SK-N-SH (cell line): ENCODE data around the gene KRT36. TPM values are rescaled to one million over a fixed set of nuclear protein-coding genes. Genes with fewer than 3 reads are reported as not detected.

ENCODE experiments used
- CTCF ChIA-PET: fragments of 300-600, 350-600 bp; formaldehyde crosslinking; extraction: SDS; loops from one replicate; lab custom pipeline; 2021; lab: Yijun Ruan, JAX
- POLR2A ChIA-PET: fragments of 350-600 bp; sonication (Branson Sonifier 250); formaldehyde crosslinking; extraction: SDS; loops from one replicate; lab custom pipeline; 2020; ENCODE audit warnings: antibody characterized with exemption, inconsistent platforms; lab: Yijun Ruan, JAX
- DNase-seq: peaks from one replicate; pipeline ENCODE4 v3.0.0; 2012
- H2AFZ ChIP-seq: fragments of 200-600 bp; sonication (generic); 2 replicates; pipeline ENCODE4 v1.8.1; 2016; ENCODE audit warnings: antibody characterized with exemption, mild to moderate bottlenecking, low read depth
- H3F3A ChIP-seq: fragments of 200-600 bp; sonication (generic); replicated peaks from 2 replicates; pipeline ENCODE3; 2016; ENCODE audit warnings: antibody characterized with exemption, mild to moderate bottlenecking; ENCODE audit not compliant: insufficient read depth
- H3K27ac ChIP-seq, 2 experiments: fragments of 200-500 bp in 1 of 2; fragments of 200-600 bp in 1 of 2; sonication (Bioruptor generic) in 1 of 2; sonication (generic), shearing (Covaris generic) in 1 of 2; 2 replicates each; pipeline versions ENCODE4 v1.5.1 to v1.6.1; 2014 to 2016; ENCODE audit warnings: low read depth in 2 of 2, inconsistent platforms in 1 of 2, low read length in 1 of 2, mild to moderate bottlenecking in 1 of 2, mixed read lengths in 1 of 2
- H3K27me3 ChIP-seq: fragments of 200-600 bp; sonication (generic), shearing (Covaris generic); 2 replicates; pipeline ENCODE4 v1.6.1; 2016; ENCODE audit warnings: mixed run types; ENCODE audit not compliant: insufficient read depth
- H3K36me3 ChIP-seq, 2 experiments: fragments of 200-500 bp in 1 of 2; fragments of 200-600 bp in 1 of 2; sonication (Bioruptor generic) in 1 of 2; sonication (generic) in 1 of 2; replicated peaks in 1 of 2; 2 replicates each; pipeline versions ENCODE3 to v1.5.1; 2014 to 2016; ENCODE audit warnings: low read length in 1 of 2, mild to moderate bottlenecking in 1 of 2; ENCODE audit not compliant: insufficient read depth in 2 of 2, control insufficient read depth in 1 of 2
- H3K4me1 ChIP-seq, 2 experiments: fragments of 200-500 bp in 1 of 2; fragments of 200-600 bp in 1 of 2; sonication (Bioruptor generic) in 1 of 2; sonication (generic), shearing (Covaris generic) in 1 of 2; 2 replicates each; pipeline versions ENCODE4 v1.5.1 to v1.6.1; 2014 to 2016; ENCODE audit warnings: low read depth in 1 of 2, low read length in 1 of 2, mixed run types in 1 of 2; ENCODE audit not compliant: insufficient read depth in 2 of 2, control insufficient read depth in 1 of 2
- H3K4me2 ChIP-seq: fragments of 200-600 bp; sonication (generic), shearing (Covaris generic); 2 replicates; pipeline ENCODE4 v1.6.1; 2017; ENCODE audit warnings: mixed run types
- H3K4me3 ChIP-seq, 2 experiments: fragments of 200-500 bp in 1 of 2; fragments of 200-600 bp in 1 of 2; sonication (Bioruptor generic) in 1 of 2; sonication (generic), shearing (Covaris generic) in 1 of 2; 2 replicates each; pipeline versions ENCODE4 v1.5.1 to v1.8.1; 2014 to 2016; ENCODE audit warnings: low read depth in 2 of 2, inconsistent platforms in 1 of 2, low read length in 1 of 2, mild to moderate bottlenecking in 1 of 2, mixed read lengths in 1 of 2, moderate library complexity in 1 of 2
- H3K79me2 ChIP-seq: fragments of 200-600 bp; sonication (generic); 2 replicates; pipeline ENCODE4 v1.8.1; 2017; ENCODE audit warnings: mild to moderate bottlenecking; ENCODE audit not compliant: insufficient read depth
- H3K9ac ChIP-seq: fragments of 200-600 bp; sonication (generic); 2 replicates; pipeline ENCODE4 v1.6.1; 2017; ENCODE audit warnings: mixed run types
- H3K9me2 ChIP-seq: fragments of 200-600 bp; sonication (generic); 2 replicates; pipeline ENCODE4 v1.6.1; 2017; ENCODE audit warnings: mixed run types
- H3K9me3 ChIP-seq: fragments of 200-600 bp; sonication (generic); 2 replicates; pipeline ENCODE4 v1.6.1; 2017; ENCODE audit warnings: mixed run types, mild to moderate bottlenecking, moderate library complexity
- H4K20me1 ChIP-seq: fragments of 200-600 bp; sonication (generic); 2 replicates; pipeline ENCODE4 v1.6.1; 2017; ENCODE audit warnings: mild to moderate bottlenecking, mixed run types; ENCODE audit not compliant: insufficient read depth
- CHD2 ChIP-seq: fragments of 150-350 bp; IDR thresholded peaks from 2 replicates; pipeline ENCODE4 v1.6.1; 2018; ENCODE audit warnings: low read length; ENCODE audit not compliant: partially characterized antibody
- ELF1 ChIP-seq: IDR thresholded peaks from 2 replicates; pipeline ENCODE4 v1.4.0; 2012
- EP300 ChIP-seq, 2 experiments: IDR thresholded peaks; 2 replicates each; pipeline versions ENCODE4 v1.4.0 to v1.6.1; 2012; ENCODE audit warnings: borderline replicate concordance in 1 of 2, low read depth in 1 of 2, low read length in 1 of 2
- EZH2phosphoT487 ChIP-seq: fragments of 200-600 bp; sonication (generic); IDR thresholded peaks from 2 replicates; pipeline ENCODE4 v1.6.1; 2017; ENCODE audit warnings: low read depth, mixed run types, mild to moderate bottlenecking, antibody characterized with exemption, moderate library complexity, borderline replicate concordance
- FOXJ3 ChIP-seq: sonication (generic); formaldehyde crosslinking; IDR thresholded peaks from 2 replicates; pipeline ENCODE4 v1.5.1; 2020; ENCODE audit warnings: mild to moderate bottlenecking, missing genetic modification reagents
- GATA2 ChIP-seq: sonication (generic); formaldehyde crosslinking; IDR thresholded peaks from 2 replicates; pipeline ENCODE4 v1.5.0; 2020; ENCODE audit warnings: mild to moderate bottlenecking, missing genetic modification reagents
- NFIC ChIP-seq: IDR thresholded peaks from 2 replicates; pipeline ENCODE4 v1.4.0; 2012; ENCODE audit warnings: borderline replicate concordance
- RCOR1 ChIP-seq: fragments of 150-350 bp; IDR thresholded peaks from 2 replicates; pipeline ENCODE4 v1.6.1; 2017; ENCODE audit warnings: antibody characterized with exemption, low read length
- SIN3A ChIP-seq: IDR thresholded peaks from 2 replicates; pipeline ENCODE4 v1.6.1; 2012; ENCODE audit warnings: low read depth, mild to moderate bottlenecking, low read length, moderate library complexity, borderline replicate concordance
- TAF1 ChIP-seq: IDR thresholded peaks from 2 replicates; pipeline ENCODE4 v1.6.1; 2012; ENCODE audit warnings: low read depth, mild to moderate bottlenecking, low read length, moderate library complexity, borderline replicate concordance
- TEAD4 ChIP-seq: IDR thresholded peaks from 2 replicates; pipeline ENCODE4 v1.4.0; 2012; ENCODE audit warnings: mild to moderate bottlenecking, borderline replicate concordance; ENCODE audit not compliant: insufficient read depth
- YY1 ChIP-seq: IDR thresholded peaks from 2 replicates; pipeline ENCODE4 v1.4.0; 2012; ENCODE audit warnings: low read depth, mild to moderate bottlenecking
- WGBS: methylation state at CpG from one replicate; pipeline ENCODE4 v1.1.6; 2017; ENCODE audit warnings: low lambda C conversion rate; 5-methylcytosine and 5-hydroxymethylcytosine counted together
- polyA plus RNA-seq, 3 experiments: library from polyadenylated mRNA; depleted of rRNA; stranded (reverse); fragments of >200 nt; gene quantifications; 2 replicates each; pipeline ENCODE4 v1.2.3, GENCODE V29; 2012
- TF ChIP-seq, protein P1 (sequence below): IDR thresholded peaks from 2 replicates; pipeline ENCODE4 v1.4.0; 2012; ENCODE audit warnings: low read depth
- TF ChIP-seq, protein P2 (sequence below): fragments of 200-600 bp; sonication (generic); IDR thresholded peaks from 2 replicates; pipeline ENCODE4 v1.6.1; 2017; ENCODE audit warnings: antibody characterized with exemption, mild to moderate bottlenecking, moderate library complexity
- TF ChIP-seq, protein P3 (sequence below): fragments of 150-350 bp; IDR thresholded peaks from 2 replicates; pipeline ENCODE4 v1.6.1; 2016; ENCODE audit warnings: mild to moderate bottlenecking, low read depth, low read length

KRT36 gene
- not detected in 2 replicates for polyA plus RNA-seq (2012; rRNA removed)
- not detected in 2 replicates for polyA plus RNA-seq (2012; cell fraction: cytosol; rRNA removed)
- polyA plus RNA-seq (2012; cell fraction: nucleus; rRNA removed) = not detected in 2 replicates

DNA sequence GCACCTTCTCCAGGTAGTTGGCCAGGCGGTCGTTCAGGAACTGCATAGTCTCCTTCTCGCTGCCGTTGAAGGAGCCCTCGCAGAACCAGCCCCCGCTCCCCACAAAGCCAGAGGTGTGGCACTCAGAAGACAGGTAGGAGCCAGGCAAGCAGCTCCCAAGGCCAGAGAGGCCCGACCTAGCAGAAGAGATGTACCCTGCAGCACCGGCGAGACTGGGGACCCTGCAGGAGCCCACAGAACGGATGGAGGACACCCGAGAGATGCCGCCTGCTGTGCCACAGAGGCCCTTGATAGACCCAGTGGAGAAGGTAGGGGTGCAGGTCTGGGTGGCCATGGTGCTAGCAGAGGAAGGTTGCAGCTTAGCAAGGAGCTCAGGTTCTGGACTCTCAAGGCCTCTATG lies at the start of gene KRT36:
Gene KRT36, minus strand, starts transcription at position 380 of the 400 bp plus-strand sequence. Its CDS starts 46 bp downstream, at position 334.
- H3K79me2 ChIP-seq = no peaks in the 10 kb centered on the region
- no peaks in the 10 kb centered on the region for H3F3A ChIP-seq
- DNase-seq = no peak
- H4K20me1 ChIP-seq = no peaks in the 10 kb centered on the region
- no peaks in the 10 kb centered on the region for H3K9me2 ChIP-seq
- H3K36me3 ChIP-seq = no peaks in the 10 kb centered on the region
- no peak within 1 kb of the TSS for H3K27ac ChIP-seq
- no peak within 1 kb of the TSS for H2AFZ ChIP-seq
- CTCF ChIA-PET = interaction anchor here (3.1 kb wide), 1 partner anchor 59 kb away, joined by 19 read pairs; no protein-coding TSS in a partner anchor
- H3K4me3 ChIP-seq = no peak within 1 kb of the TSS
- no peaks in the 10 kb centered on the region for H3K27me3 ChIP-seq
- H3K4me2 ChIP-seq = no peak within 1 kb of the TSS
- WGBS = 87% methylated on average over 6 of the region's 12 CpGs
- H3K4me1 ChIP-seq = peaks cover 4 to 9% of the 10 kb centered on the region in 2 experiments; a peak in 2 of 4 replicates
- H3K9me3 ChIP-seq = no peaks in the 10 kb centered on the region
- TF ChIP-seq, protein P1, sequence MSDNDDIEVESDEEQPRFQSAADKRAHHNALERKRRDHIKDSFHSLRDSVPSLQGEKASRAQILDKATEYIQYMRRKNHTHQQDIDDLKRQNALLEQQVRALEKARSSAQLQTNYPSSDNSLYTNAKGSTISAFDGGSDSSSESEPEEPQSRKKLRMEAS = no peak
- TF ChIP-seq TEAD4 (no peak), GATA2 (no peak), NFIC (no peak), FOXJ3 (CRISPR knock-in tag) (no peak), YY1 (no peak), TAF1 (no peak), RCOR1 (no peak), ELF1 (no peak), EP300 (IDR thresholded peaks at IDR 0.05; ENCODE audit: borderline replicate concordance in 1 of 2, low read depth in 1 of 2, low read length in 1 of 2) (no peak), EZH2phosphoT487 (no peak), CHD2 (no peak), SIN3A (no peak)
- TF ChIP-seq, protein P2, sequence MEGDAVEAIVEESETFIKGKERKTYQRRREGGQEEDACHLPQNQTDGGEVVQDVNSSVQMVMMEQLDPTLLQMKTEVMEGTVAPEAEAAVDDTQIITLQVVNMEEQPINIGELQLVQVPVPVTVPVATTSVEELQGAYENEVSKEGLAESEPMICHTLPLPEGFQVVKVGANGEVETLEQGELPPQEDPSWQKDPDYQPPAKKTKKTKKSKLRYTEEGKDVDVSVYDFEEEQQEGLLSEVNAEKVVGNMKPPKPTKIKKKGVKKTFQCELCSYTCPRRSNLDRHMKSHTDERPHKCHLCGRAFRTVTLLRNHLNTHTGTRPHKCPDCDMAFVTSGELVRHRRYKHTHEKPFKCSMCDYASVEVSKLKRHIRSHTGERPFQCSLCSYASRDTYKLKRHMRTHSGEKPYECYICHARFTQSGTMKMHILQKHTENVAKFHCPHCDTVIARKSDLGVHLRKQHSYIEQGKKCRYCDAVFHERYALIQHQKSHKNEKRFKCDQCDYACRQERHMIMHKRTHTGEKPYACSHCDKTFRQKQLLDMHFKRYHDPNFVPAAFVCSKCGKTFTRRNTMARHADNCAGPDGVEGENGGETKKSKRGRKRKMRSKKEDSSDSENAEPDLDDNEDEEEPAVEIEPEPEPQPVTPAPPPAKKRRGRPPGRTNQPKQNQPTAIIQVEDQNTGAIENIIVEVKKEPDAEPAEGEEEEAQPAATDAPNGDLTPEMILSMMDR = no peak
- POLR2A ChIA-PET = no interaction called here
- H3K9ac ChIP-seq = no peak within 1 kb of the TSS

DNA sequence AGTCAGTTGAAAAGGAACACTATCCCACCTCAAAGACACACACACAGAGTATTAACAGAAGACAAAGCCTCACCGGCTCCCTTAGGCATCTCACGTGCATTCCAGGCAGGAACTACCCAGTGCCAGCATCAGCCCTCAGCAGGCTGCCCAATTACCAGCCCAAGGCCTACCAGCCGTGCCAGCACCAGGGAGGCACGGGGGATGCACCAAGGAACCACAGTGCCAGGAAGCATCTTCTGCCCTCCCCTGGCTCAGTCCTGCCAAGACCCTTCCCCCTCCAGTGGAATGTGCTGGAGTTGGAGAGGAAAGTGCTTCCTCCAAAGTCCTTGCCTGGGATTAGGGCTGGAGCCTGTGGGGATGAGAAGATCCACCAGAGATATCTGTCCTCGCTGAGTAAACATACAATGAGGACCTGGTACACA lies 49.4 kb upstream of the KRT36 start:
- TF ChIP-seq TEAD4 = 0 out of 2 replicates have a peak, but pooled peaks have one; percentile 10
- TF ChIP-seq, protein P3, sequence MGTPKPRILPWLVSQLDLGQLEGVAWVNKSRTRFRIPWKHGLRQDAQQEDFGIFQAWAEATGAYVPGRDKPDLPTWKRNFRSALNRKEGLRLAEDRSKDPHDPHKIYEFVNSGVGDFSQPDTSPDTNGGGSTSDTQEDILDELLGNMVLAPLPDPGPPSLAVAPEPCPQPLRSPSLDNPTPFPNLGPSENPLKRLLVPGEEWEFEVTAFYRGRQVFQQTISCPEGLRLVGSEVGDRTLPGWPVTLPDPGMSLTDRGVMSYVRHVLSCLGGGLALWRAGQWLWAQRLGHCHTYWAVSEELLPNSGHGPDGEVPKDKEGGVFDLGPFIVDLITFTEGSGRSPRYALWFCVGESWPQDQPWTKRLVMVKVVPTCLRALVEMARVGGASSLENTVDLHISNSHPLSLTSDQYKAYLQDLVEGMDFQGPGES = no peak
- TF ChIP-seq, all 33 proteins: peak for 1
- Histone ChIP-seq H3K4me3 (no peak overlapping the region), H3F3A (peaks cover 29% of the 10 kb centered on the region), H3K9ac (peak overlapping the region; percentile 54), H4K20me1 (no peaks in the 10 kb centered on the region), H3K9me3 (no peaks in the 10 kb centered on the region), H3K79me2 (no peaks in the 10 kb centered on the region), H3K36me3 (no peaks in the 10 kb centered on the region), H3K27me3 (no peaks in the 10 kb centered on the region), H2AFZ (peak overlapping the region; percentile 73), H3K9me2 (no peaks in the 10 kb centered on the region), H3K4me1 (peaks cover 17 to 37% of the 10 kb centered on the region in 2 experiments; a peak in 3 of 4 replicates), H3K4me2 (peak overlapping the region; percentile 59), H3K27ac (peak overlapping the region; percentile 26 to 77; a peak in 3 of 4 replicates)
- 49% methylated on average over 3 of the region's 5 CpGs for WGBS
- DNase-seq = no peak
- POLR2A ChIA-PET = no interaction called here
- CTCF ChIA-PET = interaction anchor here (1.2 to 25.5 kb wide), 4 partner anchors 10 to 127 kb away, joined by 4 to 646 read pairs (median 43); partner anchors contain the start of gene KRT15
